ENCODE measurements around the gene PTGER3.

The PTGER3 gene

DNA sequence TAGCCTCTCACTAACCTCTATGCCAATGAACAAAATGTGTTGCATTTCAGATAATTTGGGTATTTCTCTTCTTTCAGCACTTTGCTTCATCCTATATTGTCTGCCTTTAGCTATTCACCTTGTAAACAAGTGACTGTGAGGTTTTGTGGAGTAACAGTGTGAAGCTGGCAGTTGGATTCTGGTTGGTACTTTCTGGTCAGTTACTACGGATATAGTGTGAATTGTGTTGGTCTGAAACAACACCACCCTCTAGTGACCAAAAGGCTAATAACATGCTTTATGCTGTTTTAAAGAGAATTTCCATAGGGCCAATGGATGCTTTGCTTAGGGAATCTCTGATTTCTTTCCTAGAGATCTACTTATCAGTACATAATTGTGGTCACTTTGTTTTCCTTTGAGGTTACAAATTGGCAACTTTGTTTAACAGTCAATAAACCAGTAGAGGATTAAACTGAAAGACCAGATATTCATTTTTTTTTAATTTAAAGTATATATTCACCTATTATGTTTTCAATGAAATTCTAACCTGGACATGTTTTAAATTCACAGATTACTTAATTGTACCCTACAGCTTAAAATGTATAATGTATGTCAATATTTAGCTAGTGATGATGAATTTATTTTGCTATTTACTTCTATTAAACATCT lies 2.5 kb upstream of the PTGER3 start:
- DNase-seq (ENCODE audit: low read depth, low spot score) = peak; percentile 63

GRCh38 chr1:71046891-71047634 lies 553 bp downstream of the PTGER3 start:
- H3K4me1 ChIP-seq (ENCODE audit: control insufficient read depth, insufficient read depth, low read length) = no peaks in the 10 kb centered on the region
- no peak for DNase-seq (ENCODE audit: low read depth, low spot score)
- H3K27ac ChIP-seq (ENCODE audit: low read length) = no peak overlapping the region
- H3K4me3 ChIP-seq (ENCODE audit: low read length) = peak overlapping the region; percentile 49; the same call in 1 of the 2 replicates
- no peaks in the 10 kb centered on the region for H3K9me3 ChIP-seq (ENCODE audit: control insufficient read depth, insufficient read depth, low read length)
- WGBS (ENCODE audit: insufficient coverage, insufficient read length) = no CpG with 5 or more reads among the region's 73 CpGs
- peaks cover 16% of the 10 kb centered on the region; the same call in 1 of the 2 replicates for H3K27me3 ChIP-seq (ENCODE audit: control insufficient read depth, insufficient read depth, low read length)
- no peaks in the 10 kb centered on the region for H3K36me3 ChIP-seq (ENCODE audit: control insufficient read depth, insufficient read depth, low read length)

More for the DNA sequence above, 2.5 kb upstream of the PTGER3 start:
- Histone ChIP-seq H3K9me3 (ENCODE audit: control insufficient read depth, insufficient read depth, low read length) (no peaks in the 10 kb centered on the region), H3K4me3 (ENCODE audit: low read length) (no peak overlapping the region), H3K4me1 (ENCODE audit: control insufficient read depth, insufficient read depth, low read length) (no peaks in the 10 kb centered on the region), H3K27ac (ENCODE audit: low read length) (no peak overlapping the region), H3K27me3 (ENCODE audit: control insufficient read depth, insufficient read depth, low read length) (peaks cover 16% of the 10 kb centered on the region; the same call in 1 of the 2 replicates), H3K36me3 (ENCODE audit: control insufficient read depth, insufficient read depth, low read length) (no peaks in the 10 kb centered on the region)
- WGBS (ENCODE audit: insufficient coverage, insufficient read length) = no CpG with 5 or more reads among the region's 1 CpG

DNA sequence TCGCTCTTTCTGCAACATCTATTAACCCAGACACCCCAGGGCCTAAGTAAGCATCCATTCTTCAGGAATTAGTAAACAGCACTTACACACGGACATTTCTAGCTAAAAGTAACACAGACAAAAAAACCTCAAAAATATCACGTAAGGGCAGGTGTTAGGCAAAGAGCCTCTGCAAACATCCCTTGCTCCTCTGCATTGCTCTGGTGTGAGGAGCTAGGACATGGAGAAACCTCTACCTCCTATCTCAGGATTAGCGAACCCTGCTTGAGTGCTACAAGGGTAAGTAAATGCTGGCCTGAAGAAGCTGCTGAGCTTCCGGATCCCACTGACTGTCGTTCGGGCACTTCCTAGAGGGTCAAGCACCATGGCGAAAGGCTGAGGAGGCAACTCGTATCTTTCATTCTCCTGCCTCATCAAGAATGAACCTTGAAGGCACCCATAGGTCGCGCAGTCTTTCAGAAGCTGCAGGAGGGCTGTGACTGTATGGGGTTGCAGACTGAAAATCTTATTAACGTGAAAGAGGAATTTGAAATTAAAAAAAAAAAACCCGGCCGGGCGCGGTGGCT lies 2.1 kb downstream of the PTGER3 start:
- Histone ChIP-seq H3K4me1 (ENCODE audit: control insufficient read depth, insufficient read depth, low read length) (no peaks in the 10 kb centered on the region), H3K36me3 (ENCODE audit: control insufficient read depth, insufficient read depth, low read length) (no peaks in the 10 kb centered on the region), H3K4me3 (ENCODE audit: low read length) (no peak overlapping the region), H3K27me3 (ENCODE audit: control insufficient read depth, insufficient read depth, low read length) (peaks cover 16% of the 10 kb centered on the region; the same call in 1 of the 2 replicates), H3K27ac (ENCODE audit: low read length) (no peak overlapping the region), H3K9me3 (ENCODE audit: control insufficient read depth, insufficient read depth, low read length) (no peaks in the 10 kb centered on the region)
- no CpG with 5 or more reads among the region's 16 CpGs for WGBS (ENCODE audit: insufficient coverage, insufficient read length)
- DNase-seq (ENCODE audit: low read depth, low spot score) = no peak

DNA sequence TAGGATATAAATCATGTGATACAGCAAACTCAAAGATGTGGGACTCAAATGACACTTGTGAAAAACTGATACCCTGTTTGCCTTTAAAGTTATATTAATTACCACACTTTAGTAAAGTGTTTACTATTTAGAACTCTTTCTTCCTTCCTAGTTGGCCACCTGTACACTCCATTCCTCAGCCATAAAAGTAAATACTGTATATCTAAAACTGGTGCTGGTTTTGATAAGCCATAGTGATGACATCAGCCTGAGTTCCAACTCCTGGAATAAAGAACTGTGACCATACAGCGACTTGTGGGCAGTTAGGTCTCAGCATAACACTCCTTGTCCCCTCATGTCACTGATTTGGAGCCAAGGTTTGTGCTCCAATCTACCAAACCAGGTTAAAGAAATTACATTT lies 2.8 kb downstream of the PTGER3 start:
- no peaks in the 10 kb centered on the region for H3K4me1 ChIP-seq (ENCODE audit: control insufficient read depth, insufficient read depth, low read length)
- no CpG with 5 or more reads among the region's 1 CpG for WGBS (ENCODE audit: insufficient coverage, insufficient read length)
- no peaks in the 10 kb centered on the region for H3K9me3 ChIP-seq (ENCODE audit: control insufficient read depth, insufficient read depth, low read length)
- peaks cover 16% of the 10 kb centered on the region; the same call in 1 of the 2 replicates for H3K27me3 ChIP-seq (ENCODE audit: control insufficient read depth, insufficient read depth, low read length)
- no peak overlapping the region for H3K27ac ChIP-seq (ENCODE audit: low read length)
- H3K36me3 ChIP-seq (ENCODE audit: control insufficient read depth, insufficient read depth, low read length) = no peaks in the 10 kb centered on the region
- no peak for DNase-seq (ENCODE audit: low read depth, low spot score)
- H3K4me3 ChIP-seq (ENCODE audit: low read length) = no peak overlapping the region

DNA sequence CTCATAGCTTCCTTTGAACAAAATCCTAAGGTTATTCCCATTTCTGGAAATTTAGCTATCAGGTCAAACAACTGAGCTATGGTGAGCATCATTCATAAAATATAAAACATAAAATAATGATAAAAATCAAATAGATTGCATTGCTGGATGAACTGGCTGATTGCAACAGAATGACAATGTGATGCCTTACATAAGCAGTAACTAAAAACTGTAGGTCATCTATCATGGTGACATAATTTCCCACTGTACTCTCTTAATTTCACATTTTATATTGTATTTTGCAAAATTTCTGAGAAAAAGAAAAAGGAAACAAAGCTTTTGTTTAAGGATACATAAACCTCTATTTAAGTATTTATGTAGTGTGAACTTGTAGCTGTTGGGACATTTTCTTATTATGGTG lies 4.6 kb downstream of the PTGER3 start:
- Histone ChIP-seq H3K9me3 (ENCODE audit: control insufficient read depth, insufficient read depth, low read length) (no peaks in the 10 kb centered on the region), H3K27me3 (ENCODE audit: control insufficient read depth, insufficient read depth, low read length) (peaks cover 14% of the 10 kb centered on the region; the same call in 1 of the 2 replicates), H3K4me3 (ENCODE audit: low read length) (no peak overlapping the region), H3K36me3 (ENCODE audit: control insufficient read depth, insufficient read depth, low read length) (no peaks in the 10 kb centered on the region), H3K27ac (ENCODE audit: low read length) (no peak overlapping the region), H3K4me1 (ENCODE audit: control insufficient read depth, insufficient read depth, low read length) (no peaks in the 10 kb centered on the region)
- DNase-seq (ENCODE audit: low read depth, low spot score) = no peak

GRCh38 chr1:71041806-71042205 lies 5.8 kb downstream of the PTGER3 start:
- Histone ChIP-seq H3K27me3 (ENCODE audit: control insufficient read depth, insufficient read depth, low read length) (peaks cover 4% of the 10 kb centered on the region; the same call in 1 of the 2 replicates), H3K27ac (ENCODE audit: low read length) (no peak overlapping the region), H3K36me3 (ENCODE audit: control insufficient read depth, insufficient read depth, low read length) (no peaks in the 10 kb centered on the region), H3K4me1 (ENCODE audit: control insufficient read depth, insufficient read depth, low read length) (no peaks in the 10 kb centered on the region), H3K4me3 (ENCODE audit: low read length) (no peak overlapping the region), H3K9me3 (ENCODE audit: control insufficient read depth, insufficient read depth, low read length) (no peaks in the 10 kb centered on the region)
- WGBS (ENCODE audit: insufficient coverage, insufficient read length) = no CpG with 5 or more reads among the region's 2 CpGs
- no peak for DNase-seq (ENCODE audit: low read depth, low spot score)

GRCh38 chr1:71039661-71040262 lies 7.9 kb downstream of the PTGER3 start:
- no peak for DNase-seq (ENCODE audit: low read depth, low spot score)
- H3K27me3 ChIP-seq (ENCODE audit: control insufficient read depth, insufficient read depth, low read length) = no peaks in the 10 kb centered on the region
- H3K4me1 ChIP-seq (ENCODE audit: control insufficient read depth, insufficient read depth, low read length) = no peaks in the 10 kb centered on the region
- no peaks in the 10 kb centered on the region for H3K36me3 ChIP-seq (ENCODE audit: control insufficient read depth, insufficient read depth, low read length)
- no peaks in the 10 kb centered on the region for H3K9me3 ChIP-seq (ENCODE audit: control insufficient read depth, insufficient read depth, low read length)
- H3K4me3 ChIP-seq (ENCODE audit: low read length) = no peak overlapping the region
- H3K27ac ChIP-seq (ENCODE audit: low read length) = no peak overlapping the region

- no peak for DNase-seq (ENCODE audit: low read depth, low spot score)
- Histone ChIP-seq H3K27ac (ENCODE audit: low read length) (no peak overlapping the region), H3K9me3 (ENCODE audit: control insufficient read depth, insufficient read depth, low read length) (no peaks in the 10 kb centered on the region), H3K27me3 (ENCODE audit: control insufficient read depth, insufficient read depth, low read length) (no peaks in the 10 kb centered on the region), H3K4me3 (ENCODE audit: low read length) (no peak overlapping the region), H3K36me3 (ENCODE audit: control insufficient read depth, insufficient read depth, low read length) (no peaks in the 10 kb centered on the region), H3K4me1 (ENCODE audit: control insufficient read depth, insufficient read depth, low read length) (no peaks in the 10 kb centered on the region)
- WGBS (ENCODE audit: insufficient coverage, insufficient read length) = no CpG with 5 or more reads among the region's 2 CpGs
These were observed 8.7 kb downstream of the PTGER3 start for GRCh38 chr1:71038942-71039341.

DNA sequence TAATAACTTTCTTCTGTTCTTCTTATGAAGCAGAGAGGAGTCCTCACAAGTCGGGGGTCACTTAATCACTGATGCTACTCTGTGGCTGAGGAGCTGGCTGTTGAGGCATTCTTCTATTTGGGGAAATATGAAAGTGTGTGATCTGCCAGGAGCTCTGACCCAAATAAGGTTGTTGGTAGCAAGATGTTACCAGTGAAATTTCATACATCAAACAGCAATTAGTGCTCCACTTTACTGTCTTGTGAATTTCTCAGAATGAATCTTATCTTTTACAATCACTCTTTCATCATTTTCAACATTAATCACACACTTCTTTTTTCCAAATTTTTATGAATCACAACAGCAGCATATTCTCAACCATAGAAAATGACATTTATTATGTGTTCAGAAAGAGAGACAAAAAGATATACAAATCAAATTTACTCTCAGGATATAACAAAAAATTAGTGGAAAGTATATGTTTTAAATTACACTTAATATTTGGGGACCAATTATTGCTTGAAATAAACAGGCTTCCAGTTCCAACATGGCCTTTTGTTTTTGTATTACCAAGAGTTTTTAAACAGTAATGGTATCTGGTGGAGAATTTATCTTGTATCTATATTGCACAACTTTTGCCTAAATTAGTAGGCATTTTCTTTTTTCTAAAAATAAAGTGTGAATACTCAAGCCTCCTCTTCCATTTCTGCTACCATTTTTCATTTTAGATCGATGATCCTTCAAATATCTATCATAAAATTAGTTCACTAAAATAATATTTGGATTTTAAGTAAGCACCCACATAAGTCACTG lies 9.6 kb downstream of the PTGER3 start:
- H3K27me3 ChIP-seq (ENCODE audit: control insufficient read depth, insufficient read depth, low read length) = no peaks in the 10 kb centered on the region
- WGBS (ENCODE audit: insufficient coverage, insufficient read length) = no CpG with 5 or more reads among the region's 2 CpGs
- no peaks in the 10 kb centered on the region for H3K9me3 ChIP-seq (ENCODE audit: control insufficient read depth, insufficient read depth, low read length)
- H3K36me3 ChIP-seq (ENCODE audit: control insufficient read depth, insufficient read depth, low read length) = no peaks in the 10 kb centered on the region
- H3K4me3 ChIP-seq (ENCODE audit: low read length) = no peak overlapping the region
- H3K27ac ChIP-seq (ENCODE audit: low read length) = no peak overlapping the region
- no peaks in the 10 kb centered on the region for H3K4me1 ChIP-seq (ENCODE audit: control insufficient read depth, insufficient read depth, low read length)
- no peak for DNase-seq (ENCODE audit: low read depth, low spot score)

GRCh38 chr1:71037066-71037465 lies 10.6 kb downstream of the PTGER3 start:
- H3K9me3 ChIP-seq (ENCODE audit: control insufficient read depth, insufficient read depth, low read length) = no peaks in the 10 kb centered on the region
- H3K4me3 ChIP-seq (ENCODE audit: low read length) = no peak overlapping the region
- no peak for DNase-seq (ENCODE audit: low read depth, low spot score)
- H3K27ac ChIP-seq (ENCODE audit: low read length) = no peak overlapping the region
- WGBS (ENCODE audit: insufficient coverage, insufficient read length) = no CpG with 5 or more reads among the region's 9 CpGs
- H3K36me3 ChIP-seq (ENCODE audit: control insufficient read depth, insufficient read depth, low read length) = no peaks in the 10 kb centered on the region
- no peaks in the 10 kb centered on the region for H3K4me1 ChIP-seq (ENCODE audit: control insufficient read depth, insufficient read depth, low read length)
- no peaks in the 10 kb centered on the region for H3K27me3 ChIP-seq (ENCODE audit: control insufficient read depth, insufficient read depth, low read length)
